ENCODE results near the gene CASP10. TPM values are rescaled to one million over a fixed set of nuclear protein-coding genes. Genes with fewer than 3 reads are reported as not detected.

The CASP10 gene
- total RNA-seq, 1 donor, result 5.6 TPM

DNA sequence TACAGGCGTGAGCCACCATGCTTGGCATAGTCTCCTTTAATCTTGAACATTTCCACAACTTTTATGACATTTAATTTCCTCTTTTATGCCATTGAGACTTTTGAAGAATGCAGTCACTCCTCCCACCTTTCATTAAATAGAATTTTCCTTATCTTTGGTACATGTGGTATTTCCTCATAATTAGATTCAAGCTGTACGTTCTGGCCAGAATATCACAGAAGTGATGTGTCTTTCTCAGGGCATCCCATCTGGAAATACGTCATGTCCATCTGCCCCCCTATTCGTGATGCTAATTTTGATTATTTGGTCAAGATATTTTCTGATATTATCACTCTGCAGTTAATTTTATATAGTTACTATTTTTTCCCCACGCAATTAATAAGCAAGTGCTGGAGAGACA, 16.9 kb downstream of the CASP10 start:
- TF ChIP-seq, protein P1, sequence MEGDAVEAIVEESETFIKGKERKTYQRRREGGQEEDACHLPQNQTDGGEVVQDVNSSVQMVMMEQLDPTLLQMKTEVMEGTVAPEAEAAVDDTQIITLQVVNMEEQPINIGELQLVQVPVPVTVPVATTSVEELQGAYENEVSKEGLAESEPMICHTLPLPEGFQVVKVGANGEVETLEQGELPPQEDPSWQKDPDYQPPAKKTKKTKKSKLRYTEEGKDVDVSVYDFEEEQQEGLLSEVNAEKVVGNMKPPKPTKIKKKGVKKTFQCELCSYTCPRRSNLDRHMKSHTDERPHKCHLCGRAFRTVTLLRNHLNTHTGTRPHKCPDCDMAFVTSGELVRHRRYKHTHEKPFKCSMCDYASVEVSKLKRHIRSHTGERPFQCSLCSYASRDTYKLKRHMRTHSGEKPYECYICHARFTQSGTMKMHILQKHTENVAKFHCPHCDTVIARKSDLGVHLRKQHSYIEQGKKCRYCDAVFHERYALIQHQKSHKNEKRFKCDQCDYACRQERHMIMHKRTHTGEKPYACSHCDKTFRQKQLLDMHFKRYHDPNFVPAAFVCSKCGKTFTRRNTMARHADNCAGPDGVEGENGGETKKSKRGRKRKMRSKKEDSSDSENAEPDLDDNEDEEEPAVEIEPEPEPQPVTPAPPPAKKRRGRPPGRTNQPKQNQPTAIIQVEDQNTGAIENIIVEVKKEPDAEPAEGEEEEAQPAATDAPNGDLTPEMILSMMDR (IDR thresholded peaks at IDR 0.05; ENCODE audit: insufficient read depth, low read depth, low read length), result no peak
- H3K4me3 ChIP-seq (ENCODE audit: low read depth, low read length), result no peak overlapping the region
- DNase-seq (ENCODE audit: low read depth), result no peak

DNA sequence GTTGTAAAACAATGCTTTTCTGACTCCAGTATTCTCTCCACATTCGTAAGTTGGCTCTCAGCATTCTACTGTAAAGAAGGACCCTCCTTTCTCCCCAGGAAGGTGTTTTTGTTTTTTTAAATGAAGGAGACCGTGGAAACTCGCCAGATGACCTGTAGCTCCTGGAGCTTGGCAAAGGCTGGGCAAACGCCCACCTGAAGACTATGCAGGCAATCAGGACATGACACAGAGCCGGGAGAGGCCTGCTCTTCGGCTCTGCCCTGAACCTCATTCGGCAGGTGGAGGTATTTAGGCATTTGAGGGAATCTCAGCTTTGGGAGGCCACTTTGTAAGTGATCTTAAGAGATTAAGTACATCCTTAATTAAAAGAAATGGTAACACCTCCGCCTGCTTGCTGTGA, 17.4 kb downstream of the CASP10 start:
- no peak for DNase-seq (ENCODE audit: low read depth)
- TF ChIP-seq, protein P1 (IDR thresholded peaks at IDR 0.05; ENCODE audit: insufficient read depth, low read depth, low read length), result no peak
- H3K4me3 ChIP-seq (ENCODE audit: low read depth, low read length), result no peak overlapping the region

DNA sequence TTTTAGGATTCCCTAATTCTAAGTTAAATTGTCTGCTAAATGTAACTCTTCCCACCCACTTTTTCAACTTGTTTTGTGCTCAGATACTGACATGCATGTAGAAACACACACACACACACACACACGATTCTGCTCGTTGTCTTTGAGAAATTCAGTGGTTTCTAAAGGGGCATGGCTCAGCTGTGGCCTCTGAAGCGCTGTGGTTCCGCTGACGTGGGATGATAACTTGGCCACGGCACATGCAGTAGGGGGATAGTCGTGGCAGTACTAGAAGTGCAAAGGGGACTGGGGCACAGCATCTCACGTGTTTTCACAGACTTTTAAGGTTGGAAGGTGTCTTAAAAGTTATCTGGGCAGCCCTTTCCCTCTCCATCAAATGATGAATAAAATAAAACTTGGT, 18.4 kb downstream of the CASP10 start:
- DNase-seq (ENCODE audit: low read depth), result no peak
- TF ChIP-seq, protein P1 (IDR thresholded peaks at IDR 0.05; ENCODE audit: insufficient read depth, low read depth, low read length), result no peak
- H3K4me3 ChIP-seq (ENCODE audit: low read depth, low read length), result no peak overlapping the region

- TF ChIP-seq, protein P1 (IDR thresholded peaks at IDR 0.05; ENCODE audit: insufficient read depth, low read depth, low read length), result no peak
- peak; percentile 85 for DNase-seq (ENCODE audit: low read depth)
Measured at GRCh38 chr2:201203916-201204654, 21.1 kb downstream of the CASP10 start.

DNA sequence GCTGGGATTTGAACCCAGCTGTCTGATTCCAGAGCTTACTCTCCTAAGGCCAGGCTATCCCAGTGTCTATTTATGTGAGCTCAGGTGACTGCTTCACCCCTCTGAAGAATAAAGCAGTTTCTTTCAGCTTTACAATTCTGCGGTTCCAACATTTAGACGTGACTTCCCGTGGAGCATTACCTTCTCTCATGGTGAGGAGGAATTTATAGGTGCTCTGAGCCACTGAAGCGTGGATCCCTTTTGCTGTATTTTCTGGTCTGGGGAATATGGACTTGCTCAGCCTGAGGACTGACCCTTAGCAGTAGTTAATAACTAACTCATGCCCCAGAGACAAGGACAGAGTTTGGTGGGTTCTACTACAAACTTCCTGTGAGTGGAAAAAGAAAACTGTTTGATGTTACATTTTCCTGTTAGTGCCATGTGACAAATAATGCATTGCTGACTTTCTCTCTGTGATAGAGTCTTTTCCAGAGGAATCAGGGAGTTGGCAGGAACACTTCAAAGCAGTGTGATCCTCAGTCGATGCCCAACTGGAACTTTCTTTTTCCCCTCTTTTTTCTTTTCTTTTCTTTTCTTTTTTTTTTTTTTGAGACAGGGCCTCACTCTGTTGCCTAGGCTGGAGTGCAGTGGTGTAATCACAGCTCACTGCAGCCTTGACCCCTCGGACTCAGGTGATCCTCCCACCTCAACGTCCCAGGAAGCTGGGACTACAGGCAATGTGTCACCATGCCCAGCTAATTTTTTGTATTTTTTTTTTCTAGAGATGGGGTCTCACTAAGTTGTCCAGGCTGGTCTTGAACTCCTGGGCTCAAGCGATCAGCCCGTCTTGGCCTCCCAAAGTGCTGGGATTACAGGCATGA, 21.9 kb downstream of the CASP10 start:
- TF ChIP-seq, protein P1 (IDR thresholded peaks at IDR 0.05; ENCODE audit: insufficient read depth, low read depth, low read length), result no peak
- H3K4me3 ChIP-seq (ENCODE audit: low read depth, low read length), result no peak overlapping the region
- no peak for DNase-seq (ENCODE audit: low read depth)

More at GRCh38 chr2:201203916-201204654, 21.1 kb downstream of the CASP10 start:
- H3K4me3 ChIP-seq (ENCODE audit: low read depth, low read length), result no peak overlapping the region

- H3K4me3 ChIP-seq (ENCODE audit: low read depth, low read length), result no peak overlapping the region
- TF ChIP-seq, protein P1 (IDR thresholded peaks at IDR 0.05; ENCODE audit: insufficient read depth, low read depth, low read length), result no peak
- DNase-seq (ENCODE audit: low read depth), result no peak
Measured at GRCh38 chr2:201205515-201205849, 22.5 kb downstream of the CASP10 start.
